Measurements from ENCODE around the gene SLC8B1.

GRCh38 chr12:113297621-113298471, 37.1 kb downstream of the SLC8B1 start:
- TF ChIP-seq POLR2A (IDR thresholded peaks at IDR 0.05) (no peak), CTCF (IDR thresholded peaks at IDR 0.05) (no peak)
